Measurements from ENCODE around the gene ADORA1. TPM values are rescaled to one million over a fixed set of nuclear protein-coding genes. Genes with fewer than 3 reads are reported as not detected.
A peak's percentile ranks its signal among the peaks of the same experiment; 100 is the strongest.

Gene ADORA1
- total RNA-seq, 1 donor from 2014 or later, result 4.1 TPM

- TF ChIP-seq CTCF (IDR thresholded peaks at IDR 0.05), result no peak
- DNase-seq (no peak), ATAC-seq (no peak)
- H3K4me1 ChIP-seq, result peaks cover 39% of the 10 kb centered on the region
- no peaks in the 10 kb centered on the region for H3K9me3 ChIP-seq
- H3K27me3 ChIP-seq (ENCODE audit: low read depth), result no peaks in the 10 kb centered on the region
- intact Hi-C loops (cut with DNase I), result loop anchor here (10.0 kb wide), 1 partner anchor 166 kb away; no protein-coding TSS in a partner anchor
- no peaks in the 10 kb centered on the region for H3K36me3 ChIP-seq
- H3K4me3 ChIP-seq, result no peak overlapping the region
- peak overlapping the region; percentile 55 for H3K27ac ChIP-seq
Observed at GRCh38 chr1:203200916-203201315, 73.4 kb downstream of the ADORA1 start.

- Histone ChIP-seq H3K4me1 (peaks cover 39% of the 10 kb centered on the region), H3K27ac (peak overlapping the region; percentile 37), H3K36me3 (no peaks in the 10 kb centered on the region), H3K4me3 (no peak overlapping the region), H3K27me3 (ENCODE audit: low read depth) (no peaks in the 10 kb centered on the region), H3K9me3 (no peaks in the 10 kb centered on the region)
- no peak for TF ChIP-seq CTCF (IDR thresholded peaks at IDR 0.05)
- intact Hi-C loops (cut with DNase I), result loop anchor here (10.0 kb wide), 1 partner anchor 167 kb away; no protein-coding TSS in a partner anchor
- ATAC-seq, result no peak
- no peak for DNase-seq
Observed at GRCh38 chr1:203201516-203202205, 74.1 kb downstream of the ADORA1 start.

DNA sequence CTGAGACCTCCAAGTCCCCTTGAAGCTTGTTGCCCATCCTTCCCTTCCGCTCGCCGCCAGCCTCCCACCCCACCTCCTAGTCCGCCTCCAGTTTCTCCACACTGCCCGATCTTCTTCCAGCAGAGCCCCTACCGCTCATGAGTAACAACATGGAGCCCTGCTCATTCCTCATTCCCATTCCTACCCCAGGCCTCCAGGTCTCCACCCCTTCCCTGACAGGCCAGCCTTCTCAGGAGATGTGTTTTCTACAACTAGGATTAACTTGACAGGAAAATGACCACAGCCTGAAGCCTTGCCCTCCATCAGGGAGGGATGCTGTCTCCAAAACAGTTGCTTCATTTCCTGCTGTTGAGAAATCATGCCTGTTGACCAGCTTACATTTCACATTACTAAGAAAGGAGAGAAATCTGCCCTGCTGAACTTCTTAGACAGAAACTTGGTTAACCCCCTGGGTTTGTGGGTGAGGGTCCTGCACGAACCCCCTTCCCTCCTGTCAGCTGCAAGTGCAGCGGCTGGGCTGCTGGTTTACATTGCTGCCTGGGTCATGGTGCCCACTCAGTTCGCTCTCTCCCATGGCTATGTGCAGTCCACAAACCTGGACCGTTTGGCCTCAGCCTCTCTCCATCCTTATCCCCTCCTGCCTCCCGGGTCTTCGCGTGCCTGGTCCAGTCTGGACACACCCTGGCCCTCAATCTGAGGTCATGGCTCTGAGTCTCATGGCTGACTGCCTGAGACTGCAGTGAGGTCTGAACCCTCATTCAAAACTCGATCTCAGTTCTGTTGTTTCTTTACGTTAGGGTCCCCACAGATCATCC is 75.1 kb downstream of the ADORA1 start:
- DNase-seq (no peak), ATAC-seq (peak; percentile 53 to 66)
- intact Hi-C loops (cut with DNase I), result loop anchor here (10.0 kb wide), 1 partner anchor 168 kb away; no protein-coding TSS in a partner anchor
- Histone ChIP-seq H3K9me3 (no peaks in the 10 kb centered on the region), H3K36me3 (no peaks in the 10 kb centered on the region), H3K27ac (peak overlapping the region; percentile 37), H3K4me3 (no peak overlapping the region), H3K4me1 (peaks cover 39% of the 10 kb centered on the region), H3K27me3 (ENCODE audit: low read depth) (no peaks in the 10 kb centered on the region)
- TF ChIP-seq CTCF (IDR thresholded peaks at IDR 0.05), result no peak

- no peaks in the 10 kb centered on the region for H3K9me3 ChIP-seq
- no peak overlapping the region for H3K4me3 ChIP-seq
- no peak for TF ChIP-seq CTCF (IDR thresholded peaks at IDR 0.05)
- H3K27ac ChIP-seq, result no peak overlapping the region
- ATAC-seq (no peak), DNase-seq (no peak)
- H3K4me1 ChIP-seq, result peaks cover 31% of the 10 kb centered on the region
- H3K27me3 ChIP-seq (ENCODE audit: low read depth), result no peaks in the 10 kb centered on the region
- intact Hi-C loops (cut with DNase I), result loop anchor here (10.0 kb wide), 1 partner anchor 170 kb away; no protein-coding TSS in a partner anchor
- no peaks in the 10 kb centered on the region for H3K36me3 ChIP-seq
Observed at GRCh38 chr1:203204756-203205155, 77.2 kb downstream of the ADORA1 start.

- H3K27me3 ChIP-seq (ENCODE audit: low read depth), result no peaks in the 10 kb centered on the region
- H3K27ac ChIP-seq, result no peak overlapping the region
- intact Hi-C loops (cut with DNase I), result loop anchor here (10.0 kb wide), 1 partner anchor 171 kb away; no protein-coding TSS in a partner anchor
- DNase-seq (no peak), ATAC-seq (no peak)
- no peaks in the 10 kb centered on the region for H3K36me3 ChIP-seq
- H3K4me3 ChIP-seq, result no peak overlapping the region
- peaks cover 18% of the 10 kb centered on the region for H3K4me1 ChIP-seq
- no peak for TF ChIP-seq CTCF (IDR thresholded peaks at IDR 0.05)
- H3K9me3 ChIP-seq, result no peaks in the 10 kb centered on the region
Observed at GRCh38 chr1:203206129-203206687, 78.7 kb downstream of the ADORA1 start.

Measured in lower lobe of right lung (tissue), 2 donors.